B cell (primary cell): ENCODE measurements around the gene GGT7.

Experiments
- CTCF ChIP-seq: fragments of 200-600 bp; IDR thresholded peaks from one replicate; pipeline ENCODE4 v1.8.0; 2022; ENCODE audit warnings: antibody characterized with exemption, mild to moderate bottlenecking
- EZH2 ChIP-seq: IDR thresholded peaks from 2 replicates; pipeline ENCODE4 v1.6.1; 2012; ENCODE audit warnings: borderline replicate concordance, low read depth, mild to moderate bottlenecking, moderate library complexity, low read length; ENCODE audit not compliant: insufficient read depth, poor library complexity, severe bottlenecking

GRCh38 chr20:34862724-34863123 lies 9.9 kb downstream of the GGT7 start:
- TF ChIP-seq CTCF (no peak), EZH2 (no peak)
